H9 (cell line): ENCODE data around the gene BCAR3. TPM values are rescaled to one million over a fixed set of nuclear protein-coding genes. Genes with fewer than 3 reads are reported as not detected.
A peak's percentile ranks its signal among the peaks of the same experiment; 100 is the strongest.

Experiments used
- DNase-seq: peaks from one replicate; pipeline ENCODE4 v3.0.0-alpha.2; 2017
- H2AFZ ChIP-seq: one replicate; pipeline ENCODE4 v1.6.1; 2013; ENCODE audit warnings: mild to moderate bottlenecking, low read length, control low read depth, moderate library complexity
- H2AK5ac ChIP-seq: 2 replicates; pipeline ENCODE4 v1.6.1; 2013; ENCODE audit warnings: low read length, control low read depth, mixed read lengths; ENCODE audit not compliant: insufficient read length
- H2BK120ac ChIP-seq: one replicate; pipeline ENCODE4 v1.6.1; 2013; ENCODE audit warnings: low read depth, mild to moderate bottlenecking, low read length, control low read depth, inconsistent platforms; ENCODE audit not compliant: poor library complexity, severe bottlenecking
- H2BK12ac ChIP-seq: 2 replicates; pipeline ENCODE4 v1.6.1; 2013; ENCODE audit warnings: low read length, control low read depth, mixed read lengths, low read depth; ENCODE audit not compliant: insufficient read length
- H2BK15ac ChIP-seq: 2 replicates; pipeline ENCODE4 v1.6.1; 2013; ENCODE audit warnings: low read depth, low read length, control low read depth
- H2BK20ac ChIP-seq: one replicate; pipeline ENCODE4 v1.6.1; 2013; ENCODE audit warnings: low read depth, mild to moderate bottlenecking, low read length, control low read depth, inconsistent platforms; ENCODE audit not compliant: poor library complexity, severe bottlenecking
- H2BK5ac ChIP-seq: 2 replicates; pipeline ENCODE4 v1.6.1; 2013; ENCODE audit warnings: low read length, control low read depth, mixed read lengths; ENCODE audit not compliant: insufficient read length
- H3K14ac ChIP-seq: 2 replicates; pipeline ENCODE4 v1.6.1; 2013; ENCODE audit warnings: low read length, control low read depth; ENCODE audit not compliant: insufficient read depth
- H3K18ac ChIP-seq: 2 replicates; pipeline ENCODE4 v1.6.1; 2013; ENCODE audit warnings: low read depth, mild to moderate bottlenecking, mixed read lengths, low read length, control low read depth; ENCODE audit not compliant: insufficient read length
- H3K23ac ChIP-seq: 2 replicates; pipeline ENCODE4 v1.6.1; 2013; ENCODE audit warnings: low read length, control low read depth, mixed read lengths, low read depth; ENCODE audit not compliant: insufficient read length
- H3K23me2 ChIP-seq: 2 replicates; pipeline ENCODE4 v1.6.1; 2013; ENCODE audit warnings: low read depth, mild to moderate bottlenecking, mixed read lengths, low read length, control low read depth; ENCODE audit not compliant: insufficient read length, poor library complexity, severe bottlenecking
- H3K27ac ChIP-seq: 2 replicates; pipeline ENCODE4 v1.5.1; 2013; ENCODE audit warnings: low read length, control low read depth, mixed read lengths, low read depth; ENCODE audit not compliant: insufficient read length
- H3K27me3 ChIP-seq: 2 replicates; pipeline ENCODE4 v1.6.1; 2013; ENCODE audit warnings: low read length, control low read depth, inconsistent platforms; ENCODE audit not compliant: insufficient read depth
- H3K4ac ChIP-seq: 2 replicates; pipeline ENCODE4 v1.6.1; 2013; ENCODE audit warnings: low read depth, mild to moderate bottlenecking, control low read depth, inconsistent platforms, low read length, moderate library complexity
- H3K4me1 ChIP-seq: 2 replicates; pipeline ENCODE4 v1.6.1; 2013; ENCODE audit warnings: low read length, control low read depth, inconsistent platforms; ENCODE audit not compliant: insufficient read depth
- H3K4me2 ChIP-seq: 2 replicates; pipeline ENCODE4 v1.6.1; 2013; ENCODE audit warnings: low read length, control low read depth, mixed read lengths; ENCODE audit not compliant: insufficient read length, insufficient read depth
- H3K56ac ChIP-seq: 2 replicates; pipeline ENCODE4 v1.6.1; 2013; ENCODE audit warnings: low read depth, mild to moderate bottlenecking, mixed read lengths, low read length, control low read depth; ENCODE audit not compliant: insufficient read length
- H3K79me1 ChIP-seq: 2 replicates; pipeline ENCODE4 v1.6.1; 2013; ENCODE audit warnings: low read depth, mild to moderate bottlenecking, moderate library complexity, low read length, control low read depth, inconsistent platforms; ENCODE audit not compliant: insufficient read depth, poor library complexity, severe bottlenecking
- H3K79me2 ChIP-seq: 2 replicates; pipeline ENCODE4 v1.6.1; 2013; ENCODE audit warnings: low read length, control low read depth, inconsistent platforms; ENCODE audit not compliant: insufficient read depth
- H3K9ac ChIP-seq: 2 replicates; pipeline ENCODE4 v1.6.1; 2013; ENCODE audit warnings: low read length, control low read depth, mixed read lengths; ENCODE audit not compliant: insufficient read length; ENCODE audit errors: extremely low read depth
- H3K9me3 ChIP-seq: one replicate; pipeline ENCODE4 v1.6.1; 2013; ENCODE audit warnings: low read depth, low read length, inconsistent platforms; ENCODE audit not compliant: control insufficient read depth
- H3T11ph ChIP-seq: one replicate; pipeline ENCODE4 v1.6.1; 2013; ENCODE audit warnings: mild to moderate bottlenecking, low read length, control low read depth, inconsistent platforms
- H4K20me1 ChIP-seq: one replicate; pipeline ENCODE4 v1.6.1; 2013; ENCODE audit not compliant: control insufficient read depth, insufficient read length, insufficient read depth
- H4K5ac ChIP-seq: 2 replicates; pipeline ENCODE4 v1.6.1; 2013; ENCODE audit warnings: low read depth, mild to moderate bottlenecking, mixed read lengths, low read length, control low read depth; ENCODE audit not compliant: insufficient read length
- H4K8ac ChIP-seq: replicated peaks from 2 replicates; pipeline ENCODE4 v1.6.1; 2013; ENCODE audit warnings: low read length, control low read depth, mixed read lengths, low read depth; ENCODE audit not compliant: insufficient read length
- H4K91ac ChIP-seq: 2 replicates; pipeline ENCODE4 v1.6.1; 2013; ENCODE audit warnings: low read depth, mild to moderate bottlenecking, moderate library complexity, mixed read lengths, low read length, control low read depth; ENCODE audit not compliant: insufficient read length
- H3K27ac Mint-ChIP-seq, 3 experiments: 2 replicates in 2 of 3; 3 replicates in 1 of 3; pipeline ENCODE4 v1.8.0; 2020 to 2021; ENCODE audit warnings: mixed read lengths in 3 of 3, mild to moderate bottlenecking in 1 of 3, moderate library complexity in 1 of 3
- H3K27me3 Mint-ChIP-seq: 2 replicates; pipeline ENCODE4 v1.8.0; 2021; ENCODE audit warnings: low read depth, mild to moderate bottlenecking, moderate library complexity, mixed read lengths
- H3K36me3 Mint-ChIP-seq, 3 experiments: 2 replicates in 2 of 3; 3 replicates in 1 of 3; pipeline ENCODE4 v1.8.0; 2020 to 2021; ENCODE audit warnings: low read depth in 3 of 3, mixed read lengths in 3 of 3; ENCODE audit not compliant: insufficient read depth in 1 of 3
- H3K4me1 Mint-ChIP-seq, 2 experiments: 2 replicates each; pipeline ENCODE4 v1.8.0; 2020; ENCODE audit warnings: mixed read lengths in 2 of 2
- H3K4me3 Mint-ChIP-seq, 2 experiments: 2 replicates in 1 of 2; 3 replicates in 1 of 2; pipeline ENCODE4 v1.8.0; 2020 to 2021; ENCODE audit warnings: mild to moderate bottlenecking in 2 of 2, mixed read lengths in 2 of 2, moderate library complexity in 1 of 2
- H3K9me3 Mint-ChIP-seq, 2 experiments: 2 replicates in 1 of 2; 3 replicates in 1 of 2; pipeline ENCODE4 v1.8.0; 2020; ENCODE audit warnings: mild to moderate bottlenecking in 2 of 2, mixed read lengths in 2 of 2, moderate library complexity in 1 of 2
- WGBS: extraction: QIAGEN DNeasy Blood & Tissue Kit; methylation state at CpG from one replicate; pipeline ENCODE4 v1.1.7; 2013; ENCODE audit warnings: missing lambda C conversion rate, low lambda C conversion rate, mixed read lengths; ENCODE audit not compliant: insufficient read length; ENCODE audit errors: extremely low coverage; 5-methylcytosine and 5-hydroxymethylcytosine counted together
- total RNA-seq: library from RNA; stranded (reverse); gene quantifications from 2 replicates; pipeline ENCODE4 v1.2.1, GENCODE V29; 2021
- TF ChIP-seq, protein P1 (sequence below): fragments of 200-600 bp; sonication (generic); conservative IDR thresholded peaks from 3 replicates; pipeline ENCODE4 v1.8.0; 2021; ENCODE audit warnings: antibody characterized with exemption, mild to moderate bottlenecking

Gene BCAR3
- total RNA-seq, 1 experiment from 2014 or later = 4.9 TPM

DNA sequence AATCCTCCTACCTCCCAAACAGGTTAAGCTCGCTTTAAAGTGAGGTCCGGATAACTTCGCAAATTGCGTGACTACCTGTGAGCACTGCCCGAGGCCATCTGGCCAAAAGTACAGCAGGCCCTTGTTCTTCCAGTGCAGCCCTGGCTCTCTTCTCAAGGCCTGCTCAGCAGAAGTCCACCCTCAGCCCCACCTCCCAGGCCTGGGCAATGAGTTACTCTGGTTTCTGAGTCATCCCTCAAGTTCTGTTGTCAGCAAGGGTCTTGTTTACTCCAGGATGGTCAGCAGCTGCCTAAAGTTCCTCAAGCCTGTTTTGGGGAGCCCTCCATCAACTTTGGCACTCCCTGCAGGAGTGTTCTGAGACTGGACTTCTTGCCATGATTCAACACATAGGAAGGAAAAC lies 101.7 kb downstream of the BCAR3 start:
- DNase-seq = no peak
- no peak overlapping the region for H4K8ac ChIP-seq
- H3K4me1 ChIP-seq = no peaks in the 10 kb centered on the region
- Mint-ChIP-seq H3K27ac (peak overlapping the region in 1 of 3 experiments; percentile 57; a peak in 1 of 7 replicates), H3K4me1 (peaks cover 12 to 19% of the 10 kb centered on the region in 2 experiments), H3K9me3 (no peaks in the 10 kb centered on the region), H3K27me3 (no peaks in the 10 kb centered on the region), H3K36me3 (peaks cover 3 to 27% (median 5%) of the 10 kb centered on the region in 3 experiments; a peak in 6 of 7 replicates), H3K4me3 (no peak overlapping the region)
- no peak overlapping the region for H4K91ac ChIP-seq
- H4K20me1 ChIP-seq = no peaks in the 10 kb centered on the region
- no peak overlapping the region for H3K18ac ChIP-seq
- no peak overlapping the region for H3T11ph ChIP-seq
- H4K5ac ChIP-seq = no peak overlapping the region
- no peak overlapping the region for H2BK12ac ChIP-seq
- H3K9me3 ChIP-seq = no peaks in the 10 kb centered on the region
- H3K4ac ChIP-seq = no peak overlapping the region
- H3K56ac ChIP-seq = no peak overlapping the region
- no peak overlapping the region for H3K27ac ChIP-seq
- H2BK120ac ChIP-seq = no peak overlapping the region
- H2AK5ac ChIP-seq = no peak overlapping the region
- no peak overlapping the region for H2BK5ac ChIP-seq
- H3K9ac ChIP-seq = no peak overlapping the region
- WGBS = no CpG with 5 or more reads among the region's 5 CpGs
- no peaks in the 10 kb centered on the region for H3K79me1 ChIP-seq
- no peaks in the 10 kb centered on the region; the same call in 1 of the 2 replicates for H3K27me3 ChIP-seq
- no peak overlapping the region for H2BK15ac ChIP-seq
- H3K23ac ChIP-seq = no peak overlapping the region
- no peaks in the 10 kb centered on the region for H3K23me2 ChIP-seq
- TF ChIP-seq, protein P1, sequence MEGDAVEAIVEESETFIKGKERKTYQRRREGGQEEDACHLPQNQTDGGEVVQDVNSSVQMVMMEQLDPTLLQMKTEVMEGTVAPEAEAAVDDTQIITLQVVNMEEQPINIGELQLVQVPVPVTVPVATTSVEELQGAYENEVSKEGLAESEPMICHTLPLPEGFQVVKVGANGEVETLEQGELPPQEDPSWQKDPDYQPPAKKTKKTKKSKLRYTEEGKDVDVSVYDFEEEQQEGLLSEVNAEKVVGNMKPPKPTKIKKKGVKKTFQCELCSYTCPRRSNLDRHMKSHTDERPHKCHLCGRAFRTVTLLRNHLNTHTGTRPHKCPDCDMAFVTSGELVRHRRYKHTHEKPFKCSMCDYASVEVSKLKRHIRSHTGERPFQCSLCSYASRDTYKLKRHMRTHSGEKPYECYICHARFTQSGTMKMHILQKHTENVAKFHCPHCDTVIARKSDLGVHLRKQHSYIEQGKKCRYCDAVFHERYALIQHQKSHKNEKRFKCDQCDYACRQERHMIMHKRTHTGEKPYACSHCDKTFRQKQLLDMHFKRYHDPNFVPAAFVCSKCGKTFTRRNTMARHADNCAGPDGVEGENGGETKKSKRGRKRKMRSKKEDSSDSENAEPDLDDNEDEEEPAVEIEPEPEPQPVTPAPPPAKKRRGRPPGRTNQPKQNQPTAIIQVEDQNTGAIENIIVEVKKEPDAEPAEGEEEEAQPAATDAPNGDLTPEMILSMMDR = no peak
- no peak overlapping the region for H3K14ac ChIP-seq
- H3K4me2 ChIP-seq = no peak overlapping the region
- no peaks in the 10 kb centered on the region for H3K79me2 ChIP-seq
- no peak overlapping the region for H2AFZ ChIP-seq
- no peak overlapping the region for H2BK20ac ChIP-seq
